Thoracic aorta (tissue), 2 donors: ENCODE measurements around the gene KIF1A. TPM values are rescaled to one million over a fixed set of nuclear protein-coding genes. Genes with fewer than 3 reads are reported as not detected.

Experiments used
- ATAC-seq: fragments of 150-250 bp; one replicate; pipeline ENCODE4 v1.8.0; 2017; ENCODE audit warnings: low read depth; ENCODE audit not compliant: insufficient number of reproducible peaks, low FRiP score
- DNase-seq: peaks from one replicate; pipeline ENCODE4 v3.0.0-alpha.2; 2020; ENCODE audit warnings: low spot score
- H3K27ac ChIP-seq, 2 donors: fragments of 200-600 bp; sonication (generic); 1 replicate in 1 of 2; 2 replicates in 1 of 2; pipeline ENCODE4 v1.5.1; 2016; ENCODE audit warnings: mild to moderate bottlenecking in 2 of 2, moderate library complexity in 2 of 2
- H3K27me3 ChIP-seq: fragments of 200-600 bp; sonication (generic); replicated peaks from 2 replicates; pipeline ENCODE4 v1.6.0; 2016; ENCODE audit warnings: mild to moderate bottlenecking; ENCODE audit not compliant: insufficient read depth
- H3K36me3 ChIP-seq: fragments of 200-600 bp; sonication (generic); one replicate; pipeline ENCODE4 v1.5.1; 2016
- H3K4me1 ChIP-seq, 2 donors: fragments of 200-600 bp; sonication (generic); 1 replicate in 1 of 2; 2 replicates in 1 of 2; pipeline versions ENCODE4 v1.5.1 to v1.6.0; 2016; ENCODE audit warnings: low read depth in 2 of 2, mild to moderate bottlenecking in 1 of 2; ENCODE audit not compliant: control insufficient read depth in 1 of 2
- H3K4me3 ChIP-seq: fragments of 200-600 bp; sonication (generic); 2 replicates; pipeline ENCODE4 v1.5.1; 2016; ENCODE audit warnings: mild to moderate bottlenecking
- H3K9me3 ChIP-seq: fragments of 200-600 bp; sonication (generic); 2 replicates; pipeline ENCODE4 v1.5.1; 2016
- total RNA-seq, 2 donors: library from RNA; depleted of rRNA; stranded (reverse); fragments of >200 nt; gene quantifications; one replicate each; pipeline versions ENCODE4 v1.1.0 to v1.2.3, GENCODE V29; 2016
- TF ChIP-seq, protein P1 (sequence below): fragments of 200-600 bp; sonication (generic); IDR thresholded peaks from one replicate; pipeline ENCODE4 v1.5.1; 2019; ENCODE audit warnings: antibody characterized with exemption

The KIF1A gene
- total RNA-seq, 2 donors from 2014 or later, result 0.92 TPM; not detected in 1

GRCh38 chr2:240714747-240715725, 105.0 kb downstream of the KIF1A start:
- Histone ChIP-seq H3K36me3 (no peaks in the 10 kb centered on the region), H3K27me3 (no peaks in the 10 kb centered on the region), H3K4me3 (no peak overlapping the region), H3K4me1 (no peaks in the 10 kb centered on the region), H3K27ac (no peak overlapping the region), H3K9me3 (no peaks in the 10 kb centered on the region)
- no peak for ATAC-seq
- no peak for DNase-seq
- TF ChIP-seq, protein P1, sequence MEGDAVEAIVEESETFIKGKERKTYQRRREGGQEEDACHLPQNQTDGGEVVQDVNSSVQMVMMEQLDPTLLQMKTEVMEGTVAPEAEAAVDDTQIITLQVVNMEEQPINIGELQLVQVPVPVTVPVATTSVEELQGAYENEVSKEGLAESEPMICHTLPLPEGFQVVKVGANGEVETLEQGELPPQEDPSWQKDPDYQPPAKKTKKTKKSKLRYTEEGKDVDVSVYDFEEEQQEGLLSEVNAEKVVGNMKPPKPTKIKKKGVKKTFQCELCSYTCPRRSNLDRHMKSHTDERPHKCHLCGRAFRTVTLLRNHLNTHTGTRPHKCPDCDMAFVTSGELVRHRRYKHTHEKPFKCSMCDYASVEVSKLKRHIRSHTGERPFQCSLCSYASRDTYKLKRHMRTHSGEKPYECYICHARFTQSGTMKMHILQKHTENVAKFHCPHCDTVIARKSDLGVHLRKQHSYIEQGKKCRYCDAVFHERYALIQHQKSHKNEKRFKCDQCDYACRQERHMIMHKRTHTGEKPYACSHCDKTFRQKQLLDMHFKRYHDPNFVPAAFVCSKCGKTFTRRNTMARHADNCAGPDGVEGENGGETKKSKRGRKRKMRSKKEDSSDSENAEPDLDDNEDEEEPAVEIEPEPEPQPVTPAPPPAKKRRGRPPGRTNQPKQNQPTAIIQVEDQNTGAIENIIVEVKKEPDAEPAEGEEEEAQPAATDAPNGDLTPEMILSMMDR, result no peak

DNA sequence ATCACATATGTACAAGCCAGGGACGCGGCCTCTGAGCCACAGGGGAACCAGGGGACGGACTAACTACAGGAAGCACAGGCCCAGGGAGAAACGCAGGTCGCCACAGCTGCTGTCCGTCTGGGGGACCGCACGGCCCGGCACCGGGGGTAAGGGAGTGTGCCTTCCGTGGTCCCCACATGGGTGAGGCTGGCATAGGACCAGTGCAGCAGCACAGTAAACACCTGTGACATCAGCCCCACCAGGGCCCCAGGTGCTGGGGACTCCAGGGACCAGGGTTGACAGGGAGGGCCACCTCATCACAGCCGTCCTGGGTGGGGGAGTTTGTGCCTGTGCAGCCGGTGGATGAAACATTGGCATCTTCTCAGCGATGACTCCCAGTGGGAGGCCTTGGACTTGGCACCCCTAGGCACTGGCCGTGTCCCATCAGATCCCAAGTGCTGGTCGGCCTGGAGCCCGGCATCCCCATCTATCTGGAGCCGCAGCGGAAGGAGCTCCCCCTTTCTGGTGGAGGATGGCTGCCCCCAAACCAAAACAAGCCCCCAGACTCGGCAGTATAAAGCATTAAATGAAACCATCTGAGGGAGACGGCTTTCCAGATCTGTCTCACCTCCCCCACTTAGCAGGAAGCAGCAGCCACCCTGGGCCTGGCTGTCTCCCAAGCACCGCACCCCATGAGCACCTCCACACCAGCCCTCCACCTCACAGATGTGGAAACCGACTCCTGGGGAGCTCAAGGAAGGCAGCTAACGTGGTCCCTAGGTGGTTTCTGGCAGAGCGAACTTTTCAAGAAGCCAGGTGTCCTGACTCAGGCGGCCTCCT, 105.9 kb downstream of the KIF1A start:
- Histone ChIP-seq H3K9me3 (no peaks in the 10 kb centered on the region), H3K27me3 (no peaks in the 10 kb centered on the region), H3K4me3 (no peak overlapping the region), H3K36me3 (no peaks in the 10 kb centered on the region), H3K4me1 (no peaks in the 10 kb centered on the region), H3K27ac (no peak overlapping the region)
- TF ChIP-seq, protein P1, result no peak
- ATAC-seq, result no peak
- no peak for DNase-seq

DNA sequence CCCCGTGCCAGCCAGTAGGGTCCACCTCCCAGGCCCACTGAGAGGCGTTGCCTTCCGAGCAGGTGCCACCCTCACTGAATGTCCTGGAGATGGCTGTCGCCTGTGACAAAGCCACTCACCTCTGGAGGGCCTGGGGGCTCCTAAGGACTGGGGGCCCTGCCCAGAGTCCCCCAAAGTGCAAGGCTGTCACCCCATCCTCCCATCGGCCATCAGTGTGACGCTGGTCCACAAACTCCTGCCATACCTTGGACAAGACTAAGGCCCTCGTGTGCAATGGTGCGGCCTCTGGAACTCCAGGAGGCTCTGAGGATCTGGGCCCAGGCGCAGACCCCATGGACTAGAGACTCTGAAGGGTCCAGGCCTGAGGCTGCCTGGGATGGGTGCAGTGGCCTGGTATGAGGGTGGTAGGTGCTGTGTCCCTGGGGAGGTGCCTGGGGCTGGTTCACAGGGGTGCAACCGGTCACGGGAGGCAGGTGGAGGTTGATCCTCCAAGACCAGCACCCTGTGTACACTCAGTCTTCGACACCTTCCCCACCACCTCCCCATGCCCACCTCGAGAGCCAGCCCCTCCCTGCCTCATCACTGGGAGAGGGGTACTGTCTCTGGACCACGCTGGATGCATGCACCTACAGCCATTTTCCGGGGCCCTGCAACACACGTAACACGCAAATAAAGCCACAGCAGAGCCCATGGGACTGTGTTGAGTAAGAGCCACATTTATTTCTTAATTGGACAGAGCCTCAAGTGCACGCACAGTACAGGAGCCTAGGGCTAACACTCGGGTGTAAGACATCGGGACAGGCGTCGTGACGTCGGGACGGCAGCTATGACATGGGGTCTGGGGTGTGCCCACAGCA, 106.7 kb downstream of the KIF1A start:
- H3K36me3 ChIP-seq, result no peaks in the 10 kb centered on the region
- H3K9me3 ChIP-seq, result no peaks in the 10 kb centered on the region
- no peak overlapping the region for H3K4me3 ChIP-seq
- ATAC-seq, result no peak
- no peaks in the 10 kb centered on the region for H3K27me3 ChIP-seq
- no peak overlapping the region for H3K27ac ChIP-seq
- H3K4me1 ChIP-seq, result no peaks in the 10 kb centered on the region
- no peak for DNase-seq
- TF ChIP-seq, protein P1, result no peak

DNA sequence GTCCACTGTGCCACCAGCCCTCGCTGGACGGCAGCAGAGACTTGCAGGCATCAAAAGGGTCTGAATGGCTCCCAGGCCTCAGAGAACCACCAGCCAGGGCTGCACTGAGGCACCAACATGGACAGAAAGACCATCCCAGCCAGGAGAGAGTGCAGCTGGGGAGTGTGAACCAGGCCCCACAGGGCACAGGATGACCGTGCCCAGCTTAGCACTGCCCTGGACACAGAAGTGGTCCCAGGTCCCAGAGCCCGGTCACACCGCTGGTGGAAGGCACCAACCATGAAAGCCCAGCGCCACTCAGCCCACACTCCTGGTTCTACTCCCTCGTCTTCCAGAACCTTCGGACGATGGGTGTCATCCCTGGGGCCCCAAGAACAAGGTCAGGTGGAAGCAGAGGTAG, 107.9 kb downstream of the KIF1A start:
- Histone ChIP-seq H3K27me3 (no peaks in the 10 kb centered on the region), H3K27ac (no peak overlapping the region), H3K4me3 (no peak overlapping the region), H3K4me1 (no peaks in the 10 kb centered on the region), H3K9me3 (no peaks in the 10 kb centered on the region), H3K36me3 (no peaks in the 10 kb centered on the region)
- TF ChIP-seq, protein P1, result no peak
- ATAC-seq (no peak), DNase-seq (no peak)
